ENCODE results near the gene SAPCD1.

The SAPCD1 gene

DNA sequence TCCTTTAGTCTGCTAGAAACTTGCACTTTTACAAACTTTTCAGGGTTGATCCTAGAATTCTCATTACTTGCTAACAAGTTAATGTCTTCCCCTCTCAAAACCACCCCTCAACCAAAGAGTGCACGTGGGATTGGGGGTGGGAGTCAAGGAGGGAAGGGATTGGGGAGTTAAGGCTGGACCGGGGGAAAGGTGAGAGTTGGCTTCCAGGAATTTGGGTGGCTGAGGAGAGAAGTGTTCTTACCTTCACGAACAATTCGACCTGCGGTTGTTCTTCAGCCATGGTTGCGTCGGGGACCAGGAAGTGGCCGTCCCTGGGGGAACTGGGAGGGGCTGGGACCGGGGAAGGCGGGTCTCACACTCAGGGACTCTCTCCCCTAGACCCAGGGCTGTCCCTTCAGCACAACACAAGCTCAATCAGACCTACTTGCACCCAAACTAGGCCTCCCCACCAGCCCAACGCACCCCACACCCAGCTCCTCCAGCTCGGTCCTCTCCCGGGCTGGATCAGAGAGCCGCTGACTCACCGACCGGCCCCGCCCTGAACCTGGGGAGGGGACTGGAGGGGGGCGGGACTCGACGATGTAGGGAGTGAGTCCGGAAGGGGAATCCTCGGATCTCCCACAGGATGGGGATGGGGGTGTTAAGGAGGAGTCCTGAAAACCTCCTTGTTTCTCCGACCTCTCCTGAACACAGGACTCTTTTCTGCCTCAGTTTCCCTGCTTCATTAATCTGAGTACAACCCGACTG is 26.3 kb upstream of the SAPCD1 start, which contains the start of gene CLIC1:
CLIC1 (minus strand) TSS at position 510 of the 747 bp plus-strand sequence; CDS start at position 280, 230 bp downstream.
- peak; percentile 84 for DNase-seq (ENCODE audit: low spot score)
- in situ Hi-C loops (cut with MboI; ENCODE audit: low pct_unique_long_range_greater_than_20kb, low sequenced_read_pairs, unreplicated experiment), result no loop called here
- TF ChIP-seq, protein P1, sequence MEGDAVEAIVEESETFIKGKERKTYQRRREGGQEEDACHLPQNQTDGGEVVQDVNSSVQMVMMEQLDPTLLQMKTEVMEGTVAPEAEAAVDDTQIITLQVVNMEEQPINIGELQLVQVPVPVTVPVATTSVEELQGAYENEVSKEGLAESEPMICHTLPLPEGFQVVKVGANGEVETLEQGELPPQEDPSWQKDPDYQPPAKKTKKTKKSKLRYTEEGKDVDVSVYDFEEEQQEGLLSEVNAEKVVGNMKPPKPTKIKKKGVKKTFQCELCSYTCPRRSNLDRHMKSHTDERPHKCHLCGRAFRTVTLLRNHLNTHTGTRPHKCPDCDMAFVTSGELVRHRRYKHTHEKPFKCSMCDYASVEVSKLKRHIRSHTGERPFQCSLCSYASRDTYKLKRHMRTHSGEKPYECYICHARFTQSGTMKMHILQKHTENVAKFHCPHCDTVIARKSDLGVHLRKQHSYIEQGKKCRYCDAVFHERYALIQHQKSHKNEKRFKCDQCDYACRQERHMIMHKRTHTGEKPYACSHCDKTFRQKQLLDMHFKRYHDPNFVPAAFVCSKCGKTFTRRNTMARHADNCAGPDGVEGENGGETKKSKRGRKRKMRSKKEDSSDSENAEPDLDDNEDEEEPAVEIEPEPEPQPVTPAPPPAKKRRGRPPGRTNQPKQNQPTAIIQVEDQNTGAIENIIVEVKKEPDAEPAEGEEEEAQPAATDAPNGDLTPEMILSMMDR (IDR thresholded peaks at IDR 0.05; ENCODE audit: extremely low read depth, insufficient read depth, missing control alignments), result no peak

DNA sequence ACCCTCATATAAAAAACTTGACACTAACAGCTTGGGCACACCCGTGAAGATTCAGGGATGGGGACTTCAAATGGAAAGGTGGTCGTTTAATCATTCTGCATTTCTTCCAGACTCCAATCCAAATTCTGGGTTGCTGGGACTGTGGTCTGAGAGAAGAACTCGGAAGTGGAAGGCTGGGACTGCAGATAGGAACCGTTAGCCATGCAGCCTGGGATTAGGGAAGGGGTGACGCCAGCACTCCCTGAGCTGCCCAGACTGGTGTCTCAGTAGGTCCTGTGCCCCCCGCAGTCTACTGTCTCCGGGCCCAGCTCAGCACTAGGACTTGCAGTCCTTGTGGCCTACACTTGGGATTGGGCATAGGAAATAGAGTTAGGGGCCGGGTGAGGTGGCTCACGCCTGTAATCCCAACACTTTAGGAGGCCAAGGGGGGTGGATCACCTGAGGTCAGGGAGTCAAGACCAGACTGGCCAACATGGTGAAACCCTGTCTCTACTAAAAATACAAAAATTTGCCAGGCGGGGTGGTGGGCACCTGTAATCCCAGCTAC is 25.6 kb upstream of the SAPCD1 start:
- no peak for DNase-seq (ENCODE audit: low spot score)
- TF ChIP-seq, protein P1 (IDR thresholded peaks at IDR 0.05; ENCODE audit: extremely low read depth, insufficient read depth, missing control alignments), result no peak
- in situ Hi-C loops (cut with MboI; ENCODE audit: low pct_unique_long_range_greater_than_20kb, low sequenced_read_pairs, unreplicated experiment), result no loop called here

DNA sequence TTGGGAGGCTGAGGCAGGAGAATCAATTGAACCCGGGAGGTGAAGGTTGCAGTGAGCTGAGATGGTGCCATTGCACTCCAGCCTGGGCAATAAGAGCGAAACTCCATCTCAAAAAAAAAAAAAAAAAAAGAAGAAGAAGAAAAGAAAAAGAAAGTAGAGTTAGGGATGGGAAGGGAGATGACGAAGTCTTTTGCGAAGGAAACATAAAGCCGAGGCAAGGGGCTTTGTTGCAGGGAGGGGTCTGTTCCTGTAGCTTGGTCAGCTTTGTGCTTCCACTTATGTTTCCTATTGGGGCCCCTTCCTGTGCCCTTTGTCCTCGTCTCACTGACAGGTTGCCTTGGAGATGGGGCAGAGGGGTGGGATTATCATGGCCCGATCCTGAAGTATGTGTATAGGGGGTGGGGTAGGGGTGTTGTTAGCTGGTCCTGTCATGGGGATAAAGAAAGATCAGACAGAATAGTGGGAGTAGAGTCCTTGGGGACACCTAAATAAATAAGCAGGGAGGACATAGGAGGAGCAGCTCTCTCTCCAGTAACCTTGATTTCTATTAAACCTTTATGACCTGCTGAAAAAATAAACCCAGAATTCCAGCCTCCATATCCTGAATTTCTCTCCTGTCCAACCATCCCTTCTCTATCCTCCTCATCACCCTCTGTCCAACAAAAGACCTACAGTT is 25.0 kb upstream of the SAPCD1 start:
- in situ Hi-C loops (cut with MboI; ENCODE audit: low pct_unique_long_range_greater_than_20kb, low sequenced_read_pairs, unreplicated experiment), result no loop called here
- no peak for DNase-seq (ENCODE audit: low spot score)
- TF ChIP-seq, protein P1 (IDR thresholded peaks at IDR 0.05; ENCODE audit: extremely low read depth, insufficient read depth, missing control alignments), result no peak

DNA sequence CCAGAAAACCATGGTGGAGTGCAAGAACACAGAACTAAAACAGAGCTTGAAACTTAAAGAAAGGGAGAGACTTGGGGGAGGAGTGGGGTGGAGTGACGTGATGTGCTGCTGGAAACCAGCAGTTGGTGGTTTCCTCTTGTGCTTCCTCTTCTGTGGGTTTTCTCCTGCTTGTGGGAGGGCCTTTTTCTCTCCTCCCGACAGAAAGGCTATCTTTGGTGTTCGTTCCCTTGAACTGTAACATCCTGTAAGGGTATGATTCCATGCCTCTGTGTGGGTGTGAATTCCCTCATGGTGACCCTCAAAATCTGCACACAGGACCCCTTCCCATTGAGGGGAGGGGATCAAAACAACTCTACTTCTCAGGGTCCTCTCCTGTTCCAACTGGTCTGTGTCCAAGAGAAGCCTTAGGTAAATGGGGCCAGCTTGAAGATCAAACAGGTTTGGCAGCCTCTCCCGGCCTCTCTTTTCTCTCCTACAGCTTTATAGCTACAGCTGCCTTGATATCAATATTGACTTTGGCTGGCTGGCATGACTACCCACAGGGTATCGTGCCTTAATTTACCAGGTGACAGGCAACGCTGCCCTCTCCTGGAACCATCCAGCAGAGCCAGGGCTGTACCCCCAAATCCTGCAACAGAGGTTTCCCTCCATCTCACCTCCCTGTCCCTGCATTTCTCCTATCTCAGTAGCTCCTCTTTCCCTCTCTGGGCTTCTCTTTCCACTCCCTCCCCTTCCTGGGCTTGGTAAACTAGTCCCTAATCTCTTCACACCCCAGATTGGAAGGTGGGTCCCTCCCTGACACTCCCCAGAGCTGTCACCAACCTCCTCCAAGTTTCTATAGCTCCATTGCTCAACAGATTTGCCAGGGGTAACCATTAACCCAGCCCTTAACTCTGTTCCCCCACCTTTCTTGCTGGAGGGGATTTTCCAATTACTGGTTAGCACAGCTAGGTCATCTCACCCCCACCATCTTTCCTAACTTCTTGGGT is 24.2 kb upstream of the SAPCD1 start:
- in situ Hi-C loops (cut with MboI; ENCODE audit: low pct_unique_long_range_greater_than_20kb, low sequenced_read_pairs, unreplicated experiment), result no loop called here
- DNase-seq (ENCODE audit: low spot score), result peak; percentile 82
- TF ChIP-seq, protein P1 (IDR thresholded peaks at IDR 0.05; ENCODE audit: extremely low read depth, insufficient read depth, missing control alignments), result no peak

DNA sequence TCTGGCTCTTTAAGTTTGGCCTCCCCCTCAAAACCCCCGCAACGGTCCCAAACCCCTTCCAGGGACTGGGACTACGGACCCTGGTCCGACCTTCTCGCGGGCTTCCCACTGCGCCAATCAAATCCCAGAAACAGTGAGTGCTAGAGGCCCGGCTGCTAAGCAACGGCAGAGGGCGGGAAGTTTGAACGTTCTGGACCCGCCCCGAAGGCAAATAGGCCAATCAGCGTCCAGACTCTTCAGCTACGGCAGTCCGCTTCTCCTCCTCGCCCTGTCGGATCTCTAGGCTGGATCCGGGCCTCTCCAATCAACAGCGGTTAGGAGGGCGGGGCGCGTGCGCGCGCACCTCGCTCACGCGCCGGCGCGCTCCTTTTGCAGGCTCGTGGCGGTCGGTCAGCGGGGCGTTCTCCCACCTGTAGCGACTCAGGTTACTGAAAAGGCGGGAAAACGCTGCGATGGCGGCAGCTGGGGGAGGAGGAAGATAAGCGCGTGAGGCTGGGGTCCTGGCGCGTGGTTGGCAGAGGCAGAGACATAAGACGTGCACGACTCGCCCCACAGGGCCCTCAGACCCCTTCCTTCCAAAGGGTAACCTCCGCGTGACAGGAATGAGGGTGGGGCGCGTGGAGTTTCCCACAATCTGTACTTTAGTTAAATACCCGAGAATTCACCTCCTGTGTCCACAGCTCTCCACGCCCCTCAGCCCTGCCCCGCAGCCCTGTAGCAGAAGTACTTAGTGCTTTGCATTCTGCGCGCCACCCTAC is 22.6 kb upstream of the SAPCD1 start, which contains the start of gene MSH5:
MSH5 (plus strand) TSS at position 367 of the 758 bp plus-strand sequence. CDS start 462 bp downstream, outside the sequence.
- DNase-seq (ENCODE audit: low spot score), result peak; percentile 98
- TF ChIP-seq, protein P1 (IDR thresholded peaks at IDR 0.05; ENCODE audit: extremely low read depth, insufficient read depth, missing control alignments), result no peak
- in situ Hi-C loops (cut with MboI; ENCODE audit: low pct_unique_long_range_greater_than_20kb, low sequenced_read_pairs, unreplicated experiment), result no loop called here
